MV-4-11 (cell line): Measurements from ENCODE around the gene PFDN5.

Source experiments
- DNase-seq: peaks from one replicate; lab custom pipeline; 2025; lab: John Stamatoyannopoulos, UW

The PFDN5 gene

GRCh38 chr12:53295070-53295890 lies at the start of gene PFDN5:
Gene PFDN5 (plus strand): TSS chr12:53295542. CDS start chr12:53295568, 26 bp downstream.
- peak; percentile 86 for DNase-seq

GRCh38 chr12:53251477-53252348 lies 43.6 kb upstream of the PFDN5 start:
- peak; percentile 60 for DNase-seq

- peak; percentile 42 for DNase-seq
These were observed 42.9 kb upstream of the PFDN5 start for GRCh38 chr12:53252349-53252916.

- no peak for DNase-seq
These were observed 42.0 kb upstream of the PFDN5 start for GRCh38 chr12:53253298-53253697.

GRCh38 chr12:53254816-53255545 lies 40.4 kb upstream of the PFDN5 start:
- no peak for DNase-seq

GRCh38 chr12:53255996-53256395 lies 39.3 kb upstream of the PFDN5 start:
- DNase-seq: peak; percentile 92

- no peak for DNase-seq
These were observed 36.5 kb upstream of the PFDN5 start for GRCh38 chr12:53258541-53259539.

- no peak for DNase-seq
These were observed 35.5 kb upstream of the PFDN5 start for GRCh38 chr12:53259891-53260290.

- no peak for DNase-seq
These were observed 29.6 kb upstream of the PFDN5 start for GRCh38 chr12:53265783-53266182.

- DNase-seq: peak; percentile 66
These were observed 27.9 kb upstream of the PFDN5 start for GRCh38 chr12:53267306-53267998.

- DNase-seq: peak; percentile 59
These were observed 27.2 kb upstream of the PFDN5 start, which contains the start of gene ESPL1 for GRCh38 chr12:53267999-53268629. Gene ESPL1 (plus strand): TSS chr12:53268299. CDS start chr12:53268767, 468 bp downstream.

GRCh38 chr12:53268630-53269562 lies 26.4 kb upstream of the PFDN5 start:
- DNase-seq: no peak

GRCh38 chr12:53274445-53274844 lies 20.9 kb upstream of the PFDN5 start:
- no peak for DNase-seq

- no peak for DNase-seq
These were observed 18.8 kb upstream of the PFDN5 start for GRCh38 chr12:53276511-53276910.

GRCh38 chr12:53277981-53278380 lies 17.4 kb upstream of the PFDN5 start:
- no peak for DNase-seq

GRCh38 chr12:53279283-53279869 lies 16.0 kb upstream of the PFDN5 start:
- DNase-seq: no peak

- no peak for DNase-seq
These were observed 15.3 kb upstream of the PFDN5 start for GRCh38 chr12:53279888-53280498.
